Transverse colon (tissue), 4 donors: ENCODE results near the gene PRDM5.

ENCODE experiments used
- CTCF ChIP-seq, 5 experiments: fragments of 200-600 bp in 3 of 5; fragments of 450-650 bp in 2 of 5; sonication (generic) in 3 of 5; IDR thresholded peaks; 1 replicate in 2 of 5; 2 replicates in 3 of 5; pipeline ENCODE4 v1.5.1; 2016 to 2017; ENCODE audit warnings: antibody characterized with exemption in 5 of 5, inconsistent platforms in 3 of 5, mild to moderate bottlenecking in 2 of 5, moderate library complexity in 1 of 5
- POLR2AphosphoS5 ChIP-seq, 3 donors: sonication (generic); formaldehyde crosslinking; IDR thresholded peaks; one replicate each; pipeline ENCODE4 v1.6.1; 2016; ENCODE audit warnings: antibody characterized with exemption in 3 of 3

- TF ChIP-seq CTCF (IDR thresholded peaks at IDR 0.05) (no peak), POLR2AphosphoS5 (IDR thresholded peaks at IDR 0.05) (no peak)
These were observed 639 bp upstream of the PRDM5 start for GRCh38 chr4:120923207-120923522.
